GM12872 (cell line): Measurements from ENCODE around the gene SYNE4.

Experiments used
- TF ChIP-seq, protein P1 (sequence below): IDR thresholded peaks from 3 replicates; pipeline ENCODE4 v1.5.1; 2011; ENCODE audit warnings: low read depth, mild to moderate bottlenecking, low read length, moderate library complexity; ENCODE audit not compliant: insufficient read depth

Gene SYNE4

GRCh38 chr19:35986664-35987570 lies 21.7 kb downstream of the SYNE4 start:
- TF ChIP-seq, protein P1, sequence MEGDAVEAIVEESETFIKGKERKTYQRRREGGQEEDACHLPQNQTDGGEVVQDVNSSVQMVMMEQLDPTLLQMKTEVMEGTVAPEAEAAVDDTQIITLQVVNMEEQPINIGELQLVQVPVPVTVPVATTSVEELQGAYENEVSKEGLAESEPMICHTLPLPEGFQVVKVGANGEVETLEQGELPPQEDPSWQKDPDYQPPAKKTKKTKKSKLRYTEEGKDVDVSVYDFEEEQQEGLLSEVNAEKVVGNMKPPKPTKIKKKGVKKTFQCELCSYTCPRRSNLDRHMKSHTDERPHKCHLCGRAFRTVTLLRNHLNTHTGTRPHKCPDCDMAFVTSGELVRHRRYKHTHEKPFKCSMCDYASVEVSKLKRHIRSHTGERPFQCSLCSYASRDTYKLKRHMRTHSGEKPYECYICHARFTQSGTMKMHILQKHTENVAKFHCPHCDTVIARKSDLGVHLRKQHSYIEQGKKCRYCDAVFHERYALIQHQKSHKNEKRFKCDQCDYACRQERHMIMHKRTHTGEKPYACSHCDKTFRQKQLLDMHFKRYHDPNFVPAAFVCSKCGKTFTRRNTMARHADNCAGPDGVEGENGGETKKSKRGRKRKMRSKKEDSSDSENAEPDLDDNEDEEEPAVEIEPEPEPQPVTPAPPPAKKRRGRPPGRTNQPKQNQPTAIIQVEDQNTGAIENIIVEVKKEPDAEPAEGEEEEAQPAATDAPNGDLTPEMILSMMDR = no peak

GRCh38 chr19:35986111-35986510 lies 22.5 kb downstream of the SYNE4 start:
- TF ChIP-seq, protein P1 = no peak

DNA sequence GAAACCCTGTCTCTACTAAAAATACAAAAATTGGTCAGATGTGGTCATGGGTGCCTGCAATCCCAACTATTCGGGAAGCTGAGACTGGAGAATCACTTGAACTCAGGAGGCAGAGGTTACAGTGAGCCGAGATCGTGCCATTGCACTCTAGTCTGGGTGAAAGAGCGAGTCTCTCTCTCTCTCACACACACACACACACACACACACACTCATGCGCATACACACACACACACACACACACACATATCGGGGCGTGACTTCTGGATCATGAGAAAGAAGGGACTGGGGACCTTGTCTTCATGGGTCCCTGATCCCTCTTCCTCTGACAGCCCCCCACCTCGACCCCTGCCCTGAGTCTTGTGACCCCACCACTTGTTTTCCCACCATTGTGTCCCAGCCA lies 25.4 kb downstream of the SYNE4 start:
- TF ChIP-seq, protein P1 = no peak

DNA sequence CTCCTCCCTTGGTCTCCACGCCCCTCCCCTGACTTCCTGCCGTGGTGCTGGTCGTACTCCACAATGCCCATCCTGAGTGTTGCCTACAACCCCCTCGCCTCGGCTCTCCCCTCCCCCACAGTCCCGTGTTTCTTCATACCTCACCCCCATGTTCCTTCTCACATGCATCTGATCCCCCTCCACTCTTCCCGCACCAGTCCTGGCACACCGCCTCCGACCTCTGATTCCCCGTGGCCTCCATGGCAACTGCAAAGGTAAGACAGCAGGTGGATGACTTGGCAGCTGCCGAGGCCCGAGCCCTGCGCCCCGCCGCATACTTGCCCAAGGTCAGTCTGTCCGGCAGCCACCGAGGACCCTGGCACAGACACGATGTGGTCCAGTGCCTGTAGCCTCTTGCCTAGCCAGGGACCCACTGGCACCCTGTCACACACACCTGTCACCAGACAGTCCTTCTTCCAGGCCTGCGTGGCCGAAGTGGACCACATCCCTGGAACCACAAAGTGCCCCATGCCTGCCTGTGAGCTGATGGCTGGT lies 29.7 kb downstream of the SYNE4 start:
- TF ChIP-seq, protein P1 = no peak

DNA sequence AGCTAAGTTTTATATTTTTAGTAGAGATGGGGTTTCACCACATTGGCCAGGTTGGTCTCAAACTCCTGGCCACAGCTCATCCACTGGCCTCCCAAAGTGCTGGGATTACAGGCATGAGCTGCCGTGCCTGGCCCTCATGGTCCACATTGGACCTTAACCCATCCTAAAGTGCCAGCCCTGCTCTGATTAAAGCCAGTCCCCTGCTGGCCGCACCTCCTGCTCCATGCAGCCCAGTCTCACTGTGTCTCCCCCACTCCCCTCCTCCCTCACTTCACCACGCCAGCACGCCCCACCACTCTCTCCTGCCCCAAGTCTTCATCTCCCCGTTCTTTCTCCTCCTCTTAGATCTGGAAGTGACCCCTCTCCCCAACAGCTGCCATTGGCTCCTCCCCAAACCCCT lies 30.3 kb downstream of the SYNE4 start:
- TF ChIP-seq, protein P1 = no peak

- TF ChIP-seq, protein P1 = peak; percentile 53
Measured at GRCh38 chr19:35977446-35978222, 31.0 kb downstream of the SYNE4 start.

GRCh38 chr19:35975608-35976214 lies 32.9 kb downstream of the SYNE4 start:
- TF ChIP-seq, protein P1 = no peak
